Colonic mucosa (tissue), 4 donors: ENCODE results near the gene TBC1D12. TPM values are rescaled to one million over a fixed set of nuclear protein-coding genes. Genes with fewer than 3 reads are reported as not detected.

Experiments used
- DNase-seq: peaks from one replicate; pipeline ENCODE4 v3.0.0-alpha.2; 2020
- H3K27ac ChIP-seq: fragments of 200-600 bp; one replicate; pipeline ENCODE4 v1.8.0; 2021
- H3K27me3 ChIP-seq: fragments of 200-600 bp; one replicate; pipeline ENCODE4 v1.8.0; 2021
- H3K36me3 ChIP-seq: fragments of 200-600 bp; one replicate; pipeline ENCODE4 v1.8.0; 2021
- H3K4me1 ChIP-seq: fragments of 200-600 bp; one replicate; pipeline ENCODE4 v1.8.0; 2021; ENCODE audit warnings: mild to moderate bottlenecking
- H3K4me3 ChIP-seq: fragments of 200-600 bp; one replicate; pipeline ENCODE4 v1.8.0; 2021
- H3K9ac ChIP-seq, 2 donors: one replicate each; pipeline ENCODE4 v1.7.0; 2013; ENCODE audit warnings: control low read depth in 2 of 2, low read depth in 2 of 2, low read length in 2 of 2
- H3K9me3 ChIP-seq: fragments of 200-600 bp; one replicate; pipeline ENCODE4 v1.8.0; 2021
- intact Hi-C: fragments of 100-400 bp; cut with DNase I; formaldehyde crosslinking; loops from one replicate; pipeline ENCODE4 v1.14.1; 2022
- total RNA-seq, 2 donors: library from RNA; stranded (reverse); fragmentation: NEBNext Ultra II Directional in 1 of 2; extraction: Animal tissue kit (Norgen Biotek cat#: 25700) in 1 of 2; gene quantifications; one replicate each; pipeline ENCODE4 v1.2.1, GENCODE V29; 2021
- TF ChIP-seq, protein P1 (sequence below): fragments of 200-600 bp; IDR thresholded peaks from one replicate; pipeline ENCODE4 v1.8.0; 2022; ENCODE audit warnings: antibody characterized with exemption, mild to moderate bottlenecking
- donor health status: healthy.
- donor health status: DM: no; HTN: no; CAD: no.
- donor health status: DM: no; HTN: no; CAD: no.

Gene TBC1D12
- total RNA-seq, 2 donors from 2014 or later, result 18.0 to 21.0 TPM

GRCh38 chr10:94361171-94361794 is 41.1 kb upstream of the TBC1D12 start:
- H3K27me3 ChIP-seq, result no peaks in the 10 kb centered on the region
- H3K4me1 ChIP-seq, result peaks cover 3% of the 10 kb centered on the region
- no peaks in the 10 kb centered on the region for H3K9me3 ChIP-seq
- H3K36me3 ChIP-seq, result no peaks in the 10 kb centered on the region
- no peak for DNase-seq
- no peak overlapping the region for H3K4me3 ChIP-seq
- intact Hi-C loops, result no loop called here
- H3K9ac ChIP-seq, result no peak overlapping the region
- H3K27ac ChIP-seq, result no peak overlapping the region
- TF ChIP-seq, protein P1, sequence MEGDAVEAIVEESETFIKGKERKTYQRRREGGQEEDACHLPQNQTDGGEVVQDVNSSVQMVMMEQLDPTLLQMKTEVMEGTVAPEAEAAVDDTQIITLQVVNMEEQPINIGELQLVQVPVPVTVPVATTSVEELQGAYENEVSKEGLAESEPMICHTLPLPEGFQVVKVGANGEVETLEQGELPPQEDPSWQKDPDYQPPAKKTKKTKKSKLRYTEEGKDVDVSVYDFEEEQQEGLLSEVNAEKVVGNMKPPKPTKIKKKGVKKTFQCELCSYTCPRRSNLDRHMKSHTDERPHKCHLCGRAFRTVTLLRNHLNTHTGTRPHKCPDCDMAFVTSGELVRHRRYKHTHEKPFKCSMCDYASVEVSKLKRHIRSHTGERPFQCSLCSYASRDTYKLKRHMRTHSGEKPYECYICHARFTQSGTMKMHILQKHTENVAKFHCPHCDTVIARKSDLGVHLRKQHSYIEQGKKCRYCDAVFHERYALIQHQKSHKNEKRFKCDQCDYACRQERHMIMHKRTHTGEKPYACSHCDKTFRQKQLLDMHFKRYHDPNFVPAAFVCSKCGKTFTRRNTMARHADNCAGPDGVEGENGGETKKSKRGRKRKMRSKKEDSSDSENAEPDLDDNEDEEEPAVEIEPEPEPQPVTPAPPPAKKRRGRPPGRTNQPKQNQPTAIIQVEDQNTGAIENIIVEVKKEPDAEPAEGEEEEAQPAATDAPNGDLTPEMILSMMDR, result no peak

DNA sequence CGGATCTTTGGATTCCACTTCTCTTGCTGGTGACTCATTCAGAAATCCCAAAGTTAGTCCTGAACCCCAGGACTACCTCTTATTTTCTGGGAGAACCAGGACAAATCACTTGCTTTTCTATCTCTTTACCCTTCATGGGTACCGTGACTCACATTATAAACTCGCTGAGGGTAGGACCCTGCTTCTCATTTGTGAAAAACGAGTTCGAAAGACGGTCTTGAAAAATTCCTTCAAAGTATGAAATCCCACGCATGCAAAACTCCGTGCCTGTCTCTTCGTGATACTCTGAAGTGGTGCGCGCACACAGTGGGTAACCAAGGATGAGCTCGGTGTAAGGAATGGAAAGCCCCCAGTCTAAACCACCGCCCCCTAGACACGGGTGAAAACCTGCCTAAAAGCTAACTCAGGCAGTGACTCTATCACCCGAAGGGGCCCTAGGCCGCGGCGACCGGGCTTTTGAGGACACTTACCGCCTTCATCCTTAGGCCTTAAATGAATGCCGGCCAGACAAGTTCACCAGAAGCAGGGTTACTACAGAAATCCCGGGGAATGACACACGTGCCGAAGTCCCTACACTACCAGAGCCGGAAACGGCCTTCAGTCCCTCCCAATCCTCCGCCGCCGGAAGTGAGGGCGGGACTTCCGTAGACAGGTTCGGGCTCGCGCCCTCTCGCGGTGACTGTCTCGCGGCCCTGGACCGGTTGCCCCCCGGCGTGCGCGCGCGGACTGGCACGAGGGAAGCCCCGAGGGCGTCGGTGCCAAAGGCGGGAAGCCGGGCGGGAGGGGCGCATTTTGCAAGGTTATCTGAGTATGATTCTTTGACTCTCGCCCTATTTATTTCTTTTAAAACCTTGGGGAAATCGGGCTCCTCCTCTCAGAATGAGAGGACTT is 39.7 kb upstream of the TBC1D12 start, which contains the start of gene NOC3L:
Gene NOC3L, minus strand, starts transcription at position 580 of the 891 bp plus-strand sequence. Its CDS starts 101 bp downstream, at position 479.
- Histone ChIP-seq H3K27ac (peak within 1 kb of the TSS; percentile 26), H3K27me3 (no peaks in the 10 kb centered on the region), H3K9ac (peak within 1 kb of the TSS; percentile 56 to 67), H3K9me3 (no peaks in the 10 kb centered on the region), H3K4me3 (peak within 1 kb of the TSS; percentile 51), H3K4me1 (peaks cover 3% of the 10 kb centered on the region), H3K36me3 (no peaks in the 10 kb centered on the region)
- intact Hi-C loops, result loop anchor here (2.0 kb wide), 1 partner anchor 42 kb away; no protein-coding TSS in a partner anchor
- TF ChIP-seq, protein P1, result peak; percentile 88
- peak; percentile 99 for DNase-seq

DNA sequence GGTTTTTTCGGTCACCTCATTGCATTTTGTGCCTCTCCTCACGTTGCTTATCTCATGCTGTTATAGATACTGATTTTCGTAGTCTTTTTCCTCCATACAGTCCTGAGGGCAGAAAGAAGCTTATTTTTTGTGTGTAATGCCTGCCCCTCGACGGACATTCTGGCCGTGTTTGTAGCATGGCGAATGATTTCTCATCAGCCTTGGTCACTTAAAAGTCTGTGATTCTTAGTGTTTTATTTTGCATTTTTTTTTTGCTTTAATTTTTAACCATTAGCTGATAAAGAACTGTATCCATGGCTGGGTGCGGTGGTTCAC is 39.1 kb upstream of the TBC1D12 start:
- intact Hi-C loops, result loop anchor here (2.0 kb wide), 1 partner anchor 42 kb away; no protein-coding TSS in a partner anchor
- Histone ChIP-seq H3K27me3 (no peaks in the 10 kb centered on the region), H3K36me3 (no peaks in the 10 kb centered on the region), H3K4me3 (peak overlapping the region; percentile 51), H3K9me3 (no peaks in the 10 kb centered on the region), H3K9ac (peak overlapping the region in 1 of 2 donors; percentile 67), H3K27ac (peak overlapping the region; percentile 26), H3K4me1 (peaks cover 3% of the 10 kb centered on the region)
- TF ChIP-seq, protein P1, result no peak
- DNase-seq, result no peak

DNA sequence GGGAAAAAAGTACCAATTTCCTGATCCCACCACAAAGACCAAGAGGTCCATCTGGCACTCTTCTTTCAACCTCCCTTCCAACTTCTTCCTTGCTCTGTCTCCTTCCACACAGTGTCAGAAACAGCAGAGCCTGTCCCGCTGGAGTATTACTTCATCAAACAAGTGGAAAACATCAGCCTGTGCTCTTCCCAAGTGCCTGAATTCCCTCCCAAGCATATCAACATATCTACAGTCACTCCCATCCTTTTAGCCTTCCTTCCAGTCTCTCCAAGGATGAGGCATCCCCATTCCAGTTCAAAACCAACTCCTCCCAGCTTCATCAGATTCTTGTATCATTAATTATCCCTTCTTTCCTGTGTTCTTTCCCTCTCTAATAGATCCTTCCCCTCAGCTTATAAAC is 37.9 kb upstream of the TBC1D12 start:
- no peaks in the 10 kb centered on the region for H3K9me3 ChIP-seq
- TF ChIP-seq, protein P1, result no peak
- peaks cover 3% of the 10 kb centered on the region for H3K4me1 ChIP-seq
- intact Hi-C loops, result no loop called here
- no peak overlapping the region for H3K9ac ChIP-seq
- no peak overlapping the region for H3K27ac ChIP-seq
- no peak overlapping the region for H3K4me3 ChIP-seq
- no peak for DNase-seq
- H3K27me3 ChIP-seq, result no peaks in the 10 kb centered on the region
- no peaks in the 10 kb centered on the region for H3K36me3 ChIP-seq

GRCh38 chr10:94366382-94366781 is 36.0 kb upstream of the TBC1D12 start:
- no peak for DNase-seq
- intact Hi-C loops, result no loop called here
- no peak overlapping the region for H3K4me3 ChIP-seq
- no peaks in the 10 kb centered on the region for H3K9me3 ChIP-seq
- H3K27me3 ChIP-seq, result no peaks in the 10 kb centered on the region
- H3K4me1 ChIP-seq, result no peaks in the 10 kb centered on the region
- TF ChIP-seq, protein P1, result no peak
- H3K9ac ChIP-seq, result no peak overlapping the region
- no peak overlapping the region for H3K27ac ChIP-seq
- H3K36me3 ChIP-seq, result no peaks in the 10 kb centered on the region
